AG04450 (cell line): ENCODE data around the gene CAMK2B. TPM values are rescaled to one million over a fixed set of nuclear protein-coding genes. Genes with fewer than 3 reads are reported as not detected.

Source experiments
- CTCF ChIA-PET: fragments of 300-600, 350-600 bp; formaldehyde crosslinking; extraction: SDS; loops from one replicate; lab custom pipeline; 2022; ENCODE audit warnings: antibody characterized with exemption, inconsistent platforms; lab: Charles Lee
- POLR2A ChIA-PET: fragments of 350-600 bp; formaldehyde crosslinking; extraction: SDS; loops from one replicate; lab custom pipeline; 2021; ENCODE audit warnings: antibody characterized with exemption, inconsistent platforms; lab: Yijun Ruan, JAX
- DNase-seq: peaks from one replicate; pipeline ENCODE4 v3.0.0-alpha.2; 2011; ENCODE audit warnings: low read depth, low spot score
- H3K27ac ChIP-seq: one replicate; pipeline ENCODE4 v1.5.1; 2012; ENCODE audit warnings: low read depth, low read length, control low read depth
- H3K27me3 ChIP-seq: one replicate; pipeline ENCODE4 v1.6.0; 2012; ENCODE audit warnings: low read length; ENCODE audit not compliant: control insufficient read depth, insufficient read depth
- H3K4me3 ChIP-seq: 2 replicates; pipeline ENCODE4 v1.5.1; 2011; ENCODE audit warnings: mild to moderate bottlenecking, low read depth, low read length, control low read depth
- H3K9me3 ChIP-seq: 2 replicates; pipeline ENCODE4 v1.5.1; 2012; ENCODE audit warnings: low read length; ENCODE audit not compliant: control insufficient read depth, insufficient read depth
- polyA plus RNA-seq: library from polyadenylated mRNA; depleted of rRNA; stranded (reverse); fragments of >200 nt; gene quantifications from 2 replicates; pipeline ENCODE4 v1.2.3, GENCODE V29; 2011
- TF ChIP-seq, protein P1 (sequence below): IDR thresholded peaks from 2 replicates; pipeline ENCODE4 v1.5.1; 2011; ENCODE audit warnings: low read depth, low read length, control low read depth, inconsistent platforms

Gene CAMK2B
- polyA plus RNA-seq, 1 experiment: not detected

DNA sequence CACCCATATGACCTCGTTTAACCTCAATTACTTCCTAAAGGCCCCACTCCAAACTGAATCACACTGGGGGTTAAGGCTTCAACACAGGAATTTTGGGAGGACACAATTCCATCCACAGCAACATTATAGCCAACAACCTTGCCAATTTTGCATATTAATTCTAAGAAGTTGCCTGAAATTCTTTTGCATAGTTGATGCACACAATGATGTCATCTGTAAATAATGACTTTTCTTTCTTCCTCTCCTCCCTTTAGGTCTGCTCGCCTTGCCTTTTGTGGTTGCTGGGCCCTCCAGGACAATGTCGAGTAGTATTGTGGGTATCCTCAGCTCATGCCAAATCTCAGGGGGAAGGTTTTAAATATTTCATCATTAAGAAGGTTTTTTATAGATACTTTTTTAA is 16.0 kb upstream of the CAMK2B start:
- TF ChIP-seq, protein P1, sequence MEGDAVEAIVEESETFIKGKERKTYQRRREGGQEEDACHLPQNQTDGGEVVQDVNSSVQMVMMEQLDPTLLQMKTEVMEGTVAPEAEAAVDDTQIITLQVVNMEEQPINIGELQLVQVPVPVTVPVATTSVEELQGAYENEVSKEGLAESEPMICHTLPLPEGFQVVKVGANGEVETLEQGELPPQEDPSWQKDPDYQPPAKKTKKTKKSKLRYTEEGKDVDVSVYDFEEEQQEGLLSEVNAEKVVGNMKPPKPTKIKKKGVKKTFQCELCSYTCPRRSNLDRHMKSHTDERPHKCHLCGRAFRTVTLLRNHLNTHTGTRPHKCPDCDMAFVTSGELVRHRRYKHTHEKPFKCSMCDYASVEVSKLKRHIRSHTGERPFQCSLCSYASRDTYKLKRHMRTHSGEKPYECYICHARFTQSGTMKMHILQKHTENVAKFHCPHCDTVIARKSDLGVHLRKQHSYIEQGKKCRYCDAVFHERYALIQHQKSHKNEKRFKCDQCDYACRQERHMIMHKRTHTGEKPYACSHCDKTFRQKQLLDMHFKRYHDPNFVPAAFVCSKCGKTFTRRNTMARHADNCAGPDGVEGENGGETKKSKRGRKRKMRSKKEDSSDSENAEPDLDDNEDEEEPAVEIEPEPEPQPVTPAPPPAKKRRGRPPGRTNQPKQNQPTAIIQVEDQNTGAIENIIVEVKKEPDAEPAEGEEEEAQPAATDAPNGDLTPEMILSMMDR: no peak
- Histone ChIP-seq H3K9me3 (peaks cover 7% of the 10 kb centered on the region), H3K27me3 (peaks cover 23% of the 10 kb centered on the region), H3K4me3 (no peak overlapping the region), H3K27ac (no peak overlapping the region)
- DNase-seq: no peak
- ChIA-PET CTCF (no interaction called here), POLR2A (no interaction called here)

DNA sequence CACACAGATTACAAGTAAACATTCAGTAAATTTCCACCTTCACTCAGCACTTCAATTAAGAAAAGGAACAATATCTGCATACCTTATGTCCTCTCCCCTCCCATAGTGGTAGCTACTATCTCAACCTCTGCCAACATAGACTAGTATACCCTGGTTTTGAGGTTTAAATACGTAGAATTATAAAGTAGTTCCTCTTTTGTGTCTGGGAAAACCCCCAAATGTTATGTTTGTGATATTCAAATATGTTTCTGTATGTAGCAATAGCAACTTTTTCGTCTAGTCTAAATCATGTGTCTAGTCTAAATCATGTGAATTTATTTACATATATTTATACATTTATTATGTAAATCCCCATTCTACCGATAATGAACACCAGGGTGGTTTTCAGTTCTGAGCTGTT is 13.2 kb upstream of the CAMK2B start:
- Histone ChIP-seq H3K9me3 (peaks cover 8% of the 10 kb centered on the region), H3K27ac (no peak overlapping the region), H3K4me3 (no peak overlapping the region), H3K27me3 (peaks cover 26% of the 10 kb centered on the region)
- TF ChIP-seq, protein P1: no peak
- DNase-seq: no peak
- ChIA-PET CTCF (no interaction called here), POLR2A (no interaction called here)

DNA sequence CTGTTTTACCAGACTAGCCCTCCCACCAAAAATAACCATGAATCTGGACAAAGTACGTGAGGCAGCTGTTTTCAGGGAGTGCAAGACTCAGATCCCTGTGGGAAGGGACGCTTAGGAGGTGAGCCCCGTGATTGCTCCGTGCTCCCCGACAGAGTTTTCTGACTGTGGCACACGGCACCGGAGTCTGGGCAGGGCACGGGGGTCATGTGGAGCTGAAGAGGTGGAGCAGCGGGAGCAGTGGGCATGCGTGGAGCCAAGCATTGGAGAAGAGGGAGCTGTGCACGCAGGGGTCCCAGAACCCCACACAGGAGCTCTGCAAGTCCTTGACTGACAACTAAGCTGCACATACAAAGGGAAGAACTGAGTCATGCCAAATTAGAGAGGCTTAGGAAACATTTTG is 11.1 kb upstream of the CAMK2B start:
- CTCF ChIA-PET: interaction anchor here (1.4 kb wide), 1 partner anchor 11 kb away, joined by 3 read pairs; no protein-coding TSS in a partner anchor
- TF ChIP-seq, protein P1: no peak
- Histone ChIP-seq H3K27me3 (peaks cover 22% of the 10 kb centered on the region), H3K9me3 (peaks cover 4% of the 10 kb centered on the region), H3K27ac (no peak overlapping the region), H3K4me3 (no peak overlapping the region)
- no peak for DNase-seq
- POLR2A ChIA-PET: no interaction called here

DNA sequence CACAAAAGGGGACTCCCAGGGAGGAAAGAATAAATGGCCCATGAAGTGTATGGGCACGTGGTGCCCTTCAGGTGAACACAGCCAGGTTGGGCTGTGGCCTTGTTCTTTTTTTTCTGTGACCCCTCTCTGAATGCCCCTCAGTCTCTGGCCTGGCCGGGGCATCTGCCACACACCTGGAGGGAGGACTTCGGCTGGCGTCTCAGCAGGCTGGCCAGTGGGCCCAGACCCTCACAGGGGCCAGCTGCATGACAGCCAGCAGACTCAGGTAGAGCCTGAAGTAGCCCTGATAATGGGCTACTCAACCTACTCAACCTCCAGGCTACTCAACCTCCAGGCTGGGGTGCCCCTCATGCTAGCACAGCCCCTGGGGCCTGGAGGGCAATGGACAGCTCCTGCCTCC is 9.8 kb upstream of the CAMK2B start:
- Histone ChIP-seq H3K27me3 (peaks cover 22% of the 10 kb centered on the region), H3K27ac (no peak overlapping the region), H3K9me3 (peaks cover 4% of the 10 kb centered on the region), H3K4me3 (no peak overlapping the region)
- TF ChIP-seq, protein P1: no peak
- CTCF ChIA-PET: interaction anchor here (0.6 kb wide), 1 partner anchor 175 kb away, joined by 4 read pairs; no protein-coding TSS in a partner anchor
- no peak for DNase-seq
- POLR2A ChIA-PET: no interaction called here

DNA sequence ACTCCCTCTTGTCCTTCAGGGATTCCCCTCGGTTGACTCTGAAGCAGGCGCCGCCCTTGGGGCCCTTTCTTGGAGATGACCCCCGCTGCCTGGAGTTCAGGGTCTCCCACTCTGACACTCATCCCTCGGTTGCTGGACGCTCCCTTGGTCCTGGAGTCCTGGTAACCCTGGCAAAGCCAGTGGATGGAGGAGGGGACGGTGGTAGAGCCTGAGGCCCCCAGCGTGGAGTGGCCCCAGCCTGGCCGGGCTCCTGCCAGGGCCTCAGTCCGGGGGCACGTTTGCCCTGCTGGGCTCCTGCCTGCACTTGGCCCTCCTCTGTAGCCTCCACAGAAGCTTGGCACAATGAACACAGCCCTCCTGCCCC is 9.3 kb upstream of the CAMK2B start:
- ChIA-PET CTCF (interaction anchor here (0.6 kb wide), 1 partner anchor 176 kb away, joined by 4 read pairs; no protein-coding TSS in a partner anchor), POLR2A (no interaction called here)
- Histone ChIP-seq H3K9me3 (peaks cover 4% of the 10 kb centered on the region), H3K27ac (no peak overlapping the region), H3K4me3 (no peak overlapping the region), H3K27me3 (peaks cover 23% of the 10 kb centered on the region)
- TF ChIP-seq, protein P1: no peak
- DNase-seq: no peak
